GM12891 (cell line): ENCODE data around the gene CCDC40.

Source experiments
- POLR2A ChIP-seq: IDR thresholded peaks from 2 replicates; pipeline ENCODE4 v1.6.1; 2011; ENCODE audit warnings: low read depth, low read length, control low read depth
- POLR2AphosphoS5 ChIP-seq: IDR thresholded peaks from 2 replicates; pipeline ENCODE4 v1.6.1; 2011; ENCODE audit warnings: low read depth, low read length, control low read depth
- TAF1 ChIP-seq: IDR thresholded peaks from 2 replicates; pipeline ENCODE4 v1.6.1; 2011; ENCODE audit warnings: low read depth, low read length, control low read depth

GRCh38 chr17:80011989-80012555 lies 24.4 kb upstream of the CCDC40 start:
- TF ChIP-seq POLR2AphosphoS5 (no peak), POLR2A (no peak), TAF1 (no peak)
